B cell (primary cell): ENCODE results near the gene PAK3.

ENCODE experiments used
- CTCF ChIP-seq: fragments of 200-600 bp; IDR thresholded peaks from one replicate; pipeline ENCODE4 v1.8.0; 2022; ENCODE audit warnings: antibody characterized with exemption, mild to moderate bottlenecking
- EZH2 ChIP-seq: IDR thresholded peaks from 2 replicates; pipeline ENCODE4 v1.6.1; 2012; ENCODE audit warnings: borderline replicate concordance, low read depth, mild to moderate bottlenecking, moderate library complexity, low read length; ENCODE audit not compliant: insufficient read depth, poor library complexity, severe bottlenecking

- TF ChIP-seq EZH2 = no peak
- TF ChIP-seq CTCF = no peak
Measured at GRCh38 chrX:111244235-111244750, 148.3 kb downstream of the PAK3 start.
